Fibroblast of lung (primary cell): ENCODE measurements around the gene HMGCR. TPM values are rescaled to one million over a fixed set of nuclear protein-coding genes. Genes with fewer than 3 reads are reported as not detected.

Experiments
- DNase-seq, 2 donors: peaks; one replicate each; pipeline versions ENCODE4 v3.0.0 to v3.0.0-alpha.2; 2010; ENCODE audit warnings: low read depth in 2 of 2
- H2AFZ ChIP-seq: 2 replicates; pipeline ENCODE4 v1.5.1; 2012; ENCODE audit warnings: low read length, control low read depth, inconsistent platforms
- H3K27ac ChIP-seq: 2 replicates; pipeline ENCODE4 v1.5.1; 2011; ENCODE audit warnings: low read length, control low read depth; ENCODE audit not compliant: insufficient read depth
- H3K27me3 ChIP-seq: 2 replicates; pipeline ENCODE4 v1.5.1; 2011; ENCODE audit warnings: mild to moderate bottlenecking, low read length; ENCODE audit not compliant: control insufficient read depth, insufficient read depth
- H3K36me3 ChIP-seq: 2 replicates; pipeline ENCODE4 v1.5.1; 2011; ENCODE audit warnings: low read length; ENCODE audit not compliant: control insufficient read depth, insufficient read depth
- H3K4me1 ChIP-seq: 2 replicates; pipeline ENCODE4 v1.5.1; 2011; ENCODE audit warnings: low read length; ENCODE audit not compliant: control insufficient read depth, insufficient read depth; ENCODE audit errors: extremely low read depth
- H3K4me2 ChIP-seq: 2 replicates; pipeline ENCODE4 v1.5.1; 2011; ENCODE audit warnings: low read length, control low read depth; ENCODE audit not compliant: insufficient read depth; ENCODE audit errors: extremely low read depth
- H3K4me3 ChIP-seq, 4 experiments: fragments of 200-600 bp in 1 of 4; sonication (generic) in 1 of 4; replicated peaks in 1 of 4; 2 replicates each; pipeline ENCODE4 v1.5.1; 2011 to 2016; ENCODE audit warnings: low read length in 4 of 4, low read depth in 3 of 4, mild to moderate bottlenecking in 3 of 4, control low read depth in 2 of 4, inconsistent platforms in 1 of 4, mixed read lengths in 1 of 4; ENCODE audit not compliant: insufficient read depth in 1 of 4; ENCODE audit errors: control extremely low read depth in 1 of 4
- H3K79me2 ChIP-seq: 2 replicates; pipeline ENCODE4 v1.5.1; 2012; ENCODE audit warnings: mild to moderate bottlenecking, low read length, inconsistent platforms; ENCODE audit not compliant: control insufficient read depth, insufficient read depth
- H3K9ac ChIP-seq: 2 replicates; pipeline ENCODE4 v1.5.1; 2011; ENCODE audit warnings: mild to moderate bottlenecking, low read length, control low read depth; ENCODE audit not compliant: insufficient read depth
- H3K9me3 ChIP-seq: 2 replicates; pipeline ENCODE4 v1.5.1; 2012; ENCODE audit warnings: low read depth, low read length; ENCODE audit not compliant: control insufficient read depth, insufficient read depth
- H4K20me1 ChIP-seq: 2 replicates; pipeline ENCODE4 v1.5.1; 2011; ENCODE audit warnings: low read length; ENCODE audit not compliant: control insufficient read depth, insufficient read depth; ENCODE audit errors: extremely low read depth
- CTCF ChIP-seq, 2 donors: IDR thresholded peaks in 1 of 2; conservative IDR thresholded peaks in 1 of 2; 1 replicate in 1 of 2; 2 replicates in 1 of 2; pipeline ENCODE4 v1.5.1; 2011 to 2012; ENCODE audit warnings: low read length in 2 of 2, control low read depth in 1 of 2, inconsistent platforms in 1 of 2, low read depth in 1 of 2, mild to moderate bottlenecking in 1 of 2
- EZH2 ChIP-seq: IDR thresholded peaks from 2 replicates; pipeline ENCODE4 v1.5.1; 2012; ENCODE audit warnings: low read length, control low read depth, mild to moderate bottlenecking; ENCODE audit errors: missing control alignments
- polyA plus RNA-seq, 2 donors: library from polyadenylated mRNA; depleted of rRNA in 1 of 2; stranded (reverse) in 1 of 2; unstranded in 1 of 2; fragments of >200 nt; gene quantifications; 2 replicates each; pipeline ENCODE4 v1.2.1, GENCODE V29; 2011 to 2012; ENCODE audit warnings: missing spikeins in 1 of 2
- total RNA-seq: library from RNA; depleted of rRNA; stranded (reverse); fragments of >200 nt; gene quantifications from 2 replicates; pipeline ENCODE4 v1.2.1, GENCODE V29; 2014

HMGCR gene
- total and polyA plus RNA-seq, 2 donors (not counting 1 experiment from before 2014, with no cell fraction given) = 132 to 225 TPM

GRCh38 chr5:75395277-75395676 is 58.3 kb downstream of the HMGCR start:
- Histone ChIP-seq H3K79me2 (no peaks in the 10 kb centered on the region), H3K27me3 (no peaks in the 10 kb centered on the region), H3K4me2 (no peak overlapping the region), H3K27ac (no peak overlapping the region), H2AFZ (no peak overlapping the region), H3K9ac (no peak overlapping the region), H3K9me3 (no peaks in the 10 kb centered on the region), H3K4me1 (no peaks in the 10 kb centered on the region), H3K36me3 (no peaks in the 10 kb centered on the region), H4K20me1 (no peaks in the 10 kb centered on the region), H3K4me3 (no peak overlapping the region)
- TF ChIP-seq CTCF (conservative IDR thresholded peaks at IDR 0.05 in 1 of 2, IDR thresholded peaks at IDR 0.05 in 1 of 2; ENCODE audit: low read depth in 1 of 2, low read length in 2 of 2) (no peak), EZH2 (no peak)
- no peak for DNase-seq

- TF ChIP-seq CTCF (conservative IDR thresholded peaks at IDR 0.05 in 1 of 2, IDR thresholded peaks at IDR 0.05 in 1 of 2; ENCODE audit: low read depth in 1 of 2, low read length in 2 of 2) (no peak), EZH2 (no peak)
- Histone ChIP-seq H3K4me1 (no peaks in the 10 kb centered on the region), H3K36me3 (no peaks in the 10 kb centered on the region), H3K9me3 (no peaks in the 10 kb centered on the region), H3K9ac (no peak overlapping the region), H3K4me3 (no peak overlapping the region), H2AFZ (no peak overlapping the region), H3K27ac (no peak overlapping the region), H3K4me2 (no peak overlapping the region), H4K20me1 (no peaks in the 10 kb centered on the region), H3K27me3 (no peaks in the 10 kb centered on the region), H3K79me2 (no peaks in the 10 kb centered on the region)
- DNase-seq = peak in 1 of 2 donors; percentile 27
Measured at GRCh38 chr5:75405296-75405695, 68.3 kb downstream of the HMGCR start.

Other genes with a start within 250 kb of the HMGCR start
- 0.26 and 0.33 TPM in 2 replicates for gene ANKRD31, start 100.3 kb upstream of the HMGCR start, total RNA-seq
- gene ANKRD31, start 100.3 kb upstream of the HMGCR start, polyA plus RNA-seq = 0.05 and 0.06 TPM in 2 replicates
- 36.0 and 36.5 TPM in 2 replicates for gene CERT1, start 174.4 kb downstream of the HMGCR start, total RNA-seq
- 16.7 and 18.0 TPM in 2 replicates for gene CERT1, start 174.4 kb downstream of the HMGCR start, polyA plus RNA-seq
- 33.4 and 44.9 TPM in 2 replicates for gene POLK, start 174.7 kb downstream of the HMGCR start, total RNA-seq
- gene POLK, start 174.7 kb downstream of the HMGCR start, polyA plus RNA-seq = 24.7 and 32.0 TPM in 2 replicates